Karpas-422 (cell line): ENCODE results near the gene SERINC3. TPM values are rescaled to one million over a fixed set of nuclear protein-coding genes. Genes with fewer than 3 reads are reported as not detected.

Source experiments
- DNase-seq: peaks from one replicate; pipeline ENCODE4 v3.0.0-alpha.2; 2015
- H2AFZ ChIP-seq: fragments of 200-600 bp; sonication (generic); 2 replicates; pipeline ENCODE4 v1.6.1; 2014; ENCODE audit warnings: antibody characterized with exemption, low read length, mixed read lengths
- H3K27ac ChIP-seq: fragments of 200-600 bp; sonication (generic); 2 replicates; pipeline ENCODE4 v1.5.1; 2014; ENCODE audit warnings: mild to moderate bottlenecking, low read length, moderate library complexity
- H3K27me3 ChIP-seq: fragments of 200-600 bp; sonication (generic); 2 replicates; pipeline ENCODE4 v1.6.1; 2014; ENCODE audit warnings: low read length, mixed read lengths
- H3K36me3 ChIP-seq: fragments of 200-600 bp; sonication (generic); 2 replicates; pipeline ENCODE4 v1.6.1; 2014; ENCODE audit warnings: low read length, mixed read lengths; ENCODE audit not compliant: insufficient read depth
- H3K4me1 ChIP-seq: fragments of 200-600 bp; sonication (generic); 2 replicates; pipeline ENCODE4 v1.6.1; 2014; ENCODE audit warnings: mild to moderate bottlenecking, low read length, mixed read lengths
- H3K4me2 ChIP-seq: fragments of 200-600 bp; sonication (generic); 2 replicates; pipeline ENCODE4 v1.6.1; 2014; ENCODE audit warnings: low read length, low read depth, mild to moderate bottlenecking; ENCODE audit not compliant: poor library complexity, severe bottlenecking
- H3K4me3 ChIP-seq: fragments of 200-600 bp; sonication (generic); 2 replicates; pipeline ENCODE4 v1.5.1; 2014; ENCODE audit warnings: mild to moderate bottlenecking, antibody characterized with exemption, low read length, mixed read lengths
- H3K79me2 ChIP-seq: fragments of 200-600 bp; sonication (generic); 2 replicates; pipeline ENCODE4 v1.6.1; 2014; ENCODE audit warnings: mild to moderate bottlenecking, low read length, mixed read lengths
- H3K9ac ChIP-seq: fragments of 200-600 bp; sonication (generic); 2 replicates; pipeline ENCODE4 v1.6.0; 2014; ENCODE audit warnings: low read length
- H3K9me2 ChIP-seq: fragments of 200-600 bp; sonication (generic), shearing (Covaris generic); replicated peaks from 2 replicates; pipeline ENCODE4 v1.6.0; 2014; ENCODE audit warnings: mild to moderate bottlenecking, low read length, moderate library complexity; ENCODE audit not compliant: insufficient read depth
- H3K9me3 ChIP-seq: fragments of 300-700, 200-600 bp; sonication (generic); 2 replicates; pipeline ENCODE4 v1.6.1; 2014; ENCODE audit warnings: low read length, mixed read lengths
- H4K20me1 ChIP-seq: fragments of 200-600 bp; sonication (generic); 2 replicates; pipeline ENCODE4 v1.6.1; 2014; ENCODE audit warnings: mild to moderate bottlenecking, antibody characterized with exemption, low read length, low read depth; ENCODE audit not compliant: insufficient read depth
- total RNA-seq: library from RNA; depleted of rRNA; stranded (reverse); fragments of >200 nt; shearing (Covaris generic); gene quantifications from 2 replicates; pipeline ENCODE4 v1.2.3, GENCODE V29; 2014; ENCODE audit warnings: low replicate concordance

Gene SERINC3
- total RNA-seq, 1 experiment from 2014 or later = 84.8 TPM

DNA sequence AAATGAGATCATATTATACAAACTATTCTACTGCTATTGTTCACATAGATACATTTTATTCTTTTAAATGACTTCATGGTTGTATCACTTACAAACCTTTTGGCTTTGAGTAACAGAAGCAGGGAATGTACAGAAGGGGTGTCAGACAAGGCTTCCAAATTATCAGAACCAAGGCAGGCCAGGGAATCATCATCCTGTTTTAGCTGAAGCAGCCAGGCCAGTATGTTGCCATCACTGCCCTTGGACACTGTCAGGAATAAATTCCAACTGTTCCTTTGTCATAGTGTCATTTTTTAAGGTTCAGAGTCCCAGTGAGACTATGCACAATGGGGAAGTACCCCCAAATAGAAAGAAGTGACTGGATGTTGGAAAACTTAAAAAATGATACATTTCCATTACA lies 37.4 kb upstream of the SERINC3 start:
- H3K9me3 ChIP-seq = no peaks in the 10 kb centered on the region
- no peak for DNase-seq
- H3K4me1 ChIP-seq = peaks cover 12% of the 10 kb centered on the region
- no peaks in the 10 kb centered on the region for H3K36me3 ChIP-seq
- H3K79me2 ChIP-seq = no peaks in the 10 kb centered on the region
- no peak overlapping the region for H3K4me2 ChIP-seq
- no peak overlapping the region for H3K4me3 ChIP-seq
- no peak overlapping the region for H3K9ac ChIP-seq
- no peak overlapping the region for H3K27ac ChIP-seq
- no peaks in the 10 kb centered on the region for H3K9me2 ChIP-seq
- H2AFZ ChIP-seq = no peak overlapping the region
- no peaks in the 10 kb centered on the region for H3K27me3 ChIP-seq
- H4K20me1 ChIP-seq = no peaks in the 10 kb centered on the region

DNA sequence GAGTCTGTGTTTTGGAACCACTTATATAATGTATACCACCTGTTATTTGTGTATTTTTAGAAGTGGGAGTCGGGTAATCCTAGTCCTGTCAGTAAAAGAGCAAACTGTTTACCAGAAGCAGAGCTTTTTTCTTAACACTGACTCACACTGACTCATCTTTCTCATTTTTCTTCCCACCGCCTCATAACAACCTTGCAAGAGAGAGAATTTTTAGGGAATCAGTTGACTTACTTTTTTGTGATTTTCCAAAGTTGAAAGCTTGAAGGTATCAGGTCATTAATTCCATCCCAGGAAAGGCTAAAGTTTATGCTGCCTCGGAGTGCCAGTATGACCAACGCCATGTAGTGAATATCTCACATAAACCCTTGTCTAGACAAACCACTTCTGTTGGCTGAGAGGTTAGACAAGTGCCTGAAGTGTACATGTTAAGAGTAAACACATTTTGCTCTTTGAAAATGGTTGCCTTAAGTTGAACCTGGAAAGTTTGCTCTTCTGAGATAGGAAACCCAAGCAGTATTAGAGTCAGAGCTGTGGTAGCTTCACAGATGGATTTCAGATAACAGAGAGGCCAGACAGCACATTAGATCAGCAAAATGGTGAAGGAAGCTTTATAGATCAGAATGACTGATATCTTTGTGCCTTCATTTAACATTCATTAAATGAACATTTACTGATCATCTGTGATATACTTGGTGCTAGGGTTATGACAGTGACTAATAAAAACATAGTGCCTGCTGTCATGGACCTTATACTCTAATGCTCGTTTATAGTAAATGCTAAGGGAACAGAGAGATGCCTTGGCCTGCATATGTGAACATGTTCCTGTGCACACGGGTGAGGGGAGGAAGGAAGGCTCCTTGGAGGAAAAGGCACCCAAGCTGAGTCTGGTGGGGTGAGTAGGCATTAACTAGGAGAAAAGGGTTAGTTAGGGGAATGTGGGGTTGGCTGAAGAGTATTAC lies 31.4 kb upstream of the SERINC3 start:
- H3K27ac ChIP-seq = no peak overlapping the region
- H4K20me1 ChIP-seq = no peaks in the 10 kb centered on the region
- no peak overlapping the region for H3K4me2 ChIP-seq
- no peaks in the 10 kb centered on the region for H3K79me2 ChIP-seq
- H3K9ac ChIP-seq = no peak overlapping the region
- H3K9me3 ChIP-seq = no peaks in the 10 kb centered on the region
- no peaks in the 10 kb centered on the region for H3K4me1 ChIP-seq
- DNase-seq = no peak
- no peaks in the 10 kb centered on the region for H3K27me3 ChIP-seq
- H3K9me2 ChIP-seq = no peaks in the 10 kb centered on the region
- H3K36me3 ChIP-seq = no peaks in the 10 kb centered on the region
- no peak overlapping the region for H2AFZ ChIP-seq
- no peak overlapping the region for H3K4me3 ChIP-seq

DNA sequence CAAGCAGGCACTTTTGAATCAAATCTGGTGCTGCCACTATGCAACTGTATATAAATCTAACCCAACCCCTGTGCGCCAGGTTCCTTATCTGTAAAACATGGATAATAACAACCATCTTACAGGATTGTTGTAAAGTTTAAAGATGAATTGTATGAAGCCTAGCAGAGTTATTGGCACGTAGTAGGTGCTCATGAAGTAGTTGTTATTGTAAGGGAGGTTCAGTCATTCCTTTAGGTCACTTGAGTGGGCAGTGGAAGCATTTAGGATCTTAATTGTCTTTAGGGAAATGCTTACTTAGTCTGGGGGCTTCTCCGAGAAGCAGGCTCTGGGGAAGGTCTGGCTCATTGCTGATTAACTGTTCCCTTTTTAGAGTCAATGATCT lies 30.7 kb upstream of the SERINC3 start:
- Histone ChIP-seq H3K9ac (no peak overlapping the region), H3K4me3 (no peak overlapping the region), H2AFZ (no peak overlapping the region), H3K79me2 (no peaks in the 10 kb centered on the region), H3K27me3 (no peaks in the 10 kb centered on the region), H3K27ac (no peak overlapping the region), H3K9me3 (no peaks in the 10 kb centered on the region), H3K36me3 (no peaks in the 10 kb centered on the region), H4K20me1 (no peaks in the 10 kb centered on the region), H3K4me1 (no peaks in the 10 kb centered on the region), H3K9me2 (no peaks in the 10 kb centered on the region), H3K4me2 (no peak overlapping the region)
- no peak for DNase-seq

DNA sequence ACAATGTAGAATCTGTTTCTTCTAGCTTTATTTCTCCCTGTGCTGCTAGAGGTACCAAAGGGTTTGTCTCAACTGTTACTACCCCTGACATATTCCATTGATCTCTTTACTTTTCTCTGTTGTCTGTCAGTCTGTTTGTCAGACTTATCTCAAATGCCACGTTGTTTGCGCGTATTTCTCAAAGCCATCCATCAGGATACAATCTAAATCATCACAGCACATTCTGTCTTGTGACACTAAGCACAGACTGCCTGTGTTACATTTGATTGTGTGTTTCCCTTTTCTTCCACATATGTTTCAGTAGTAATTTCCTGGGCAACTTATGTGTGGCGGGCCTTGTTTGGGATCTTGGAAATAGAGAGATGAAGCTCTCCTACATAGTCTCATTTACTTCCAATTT lies 30.2 kb upstream of the SERINC3 start:
- Histone ChIP-seq H3K4me2 (no peak overlapping the region), H3K4me1 (no peaks in the 10 kb centered on the region), H2AFZ (no peak overlapping the region), H3K4me3 (no peak overlapping the region), H3K27ac (no peak overlapping the region), H3K9me2 (no peaks in the 10 kb centered on the region), H3K79me2 (no peaks in the 10 kb centered on the region), H3K36me3 (no peaks in the 10 kb centered on the region), H3K9ac (no peak overlapping the region), H4K20me1 (no peaks in the 10 kb centered on the region; the same call in 1 of the 2 replicates), H3K9me3 (no peaks in the 10 kb centered on the region), H3K27me3 (no peaks in the 10 kb centered on the region)
- DNase-seq = no peak

DNA sequence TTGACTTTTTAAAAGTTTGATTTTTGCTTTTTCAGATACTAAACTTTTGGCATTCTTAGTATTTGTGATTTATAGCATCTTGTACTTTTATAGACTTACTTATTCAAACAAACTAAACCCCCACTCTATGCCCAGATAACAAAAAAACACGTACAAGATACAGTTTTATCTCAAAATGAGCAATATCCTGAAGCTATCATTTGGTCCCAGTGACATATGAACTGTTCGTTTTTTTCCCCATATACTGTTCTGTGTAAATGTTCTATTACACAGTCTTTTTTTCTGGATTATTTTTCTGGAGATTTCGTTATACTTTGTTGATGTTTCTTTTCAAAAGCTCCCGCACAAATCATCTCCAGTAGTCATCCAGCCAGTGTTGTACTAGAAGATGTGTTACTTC lies 27.3 kb upstream of the SERINC3 start:
- no peaks in the 10 kb centered on the region for H3K9me2 ChIP-seq

DNA sequence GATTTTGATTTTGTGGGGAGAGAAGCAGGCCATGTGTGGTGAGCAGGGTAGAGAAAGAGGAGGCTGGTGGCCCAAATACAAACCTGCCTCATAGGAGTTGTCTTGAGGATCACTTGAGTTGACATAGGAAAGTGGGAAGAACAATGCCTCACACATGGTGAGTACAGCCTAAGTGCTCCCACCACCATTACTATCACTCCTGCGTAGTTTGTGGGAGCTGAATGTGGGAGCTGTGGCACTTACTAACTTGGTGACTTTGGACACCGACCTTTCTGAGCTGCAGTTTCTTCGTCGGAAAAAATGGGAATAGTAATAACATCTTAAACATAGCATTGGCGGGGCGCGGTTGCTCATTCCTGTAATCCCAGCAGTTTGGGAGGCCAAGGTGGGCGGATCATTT lies 25.5 kb upstream of the SERINC3 start:
- Histone ChIP-seq H3K9ac (no peak overlapping the region), H2AFZ (no peak overlapping the region), H3K27ac (no peak overlapping the region), H3K79me2 (no peaks in the 10 kb centered on the region), H3K36me3 (no peaks in the 10 kb centered on the region), H4K20me1 (no peaks in the 10 kb centered on the region; the same call in 1 of the 2 replicates), H3K4me3 (no peak overlapping the region), H3K9me2 (no peaks in the 10 kb centered on the region), H3K9me3 (no peaks in the 10 kb centered on the region), H3K27me3 (no peaks in the 10 kb centered on the region), H3K4me1 (no peaks in the 10 kb centered on the region), H3K4me2 (no peak overlapping the region)
- no peak for DNase-seq

More for the DNA sequence above, 27.3 kb upstream of the SERINC3 start:
- Histone ChIP-seq H3K4me3 (no peak overlapping the region), H3K27me3 (no peaks in the 10 kb centered on the region), H3K9ac (no peak overlapping the region), H2AFZ (no peak overlapping the region), H3K36me3 (no peaks in the 10 kb centered on the region), H3K4me2 (no peak overlapping the region), H3K9me3 (no peaks in the 10 kb centered on the region), H4K20me1 (no peaks in the 10 kb centered on the region; the same call in 1 of the 2 replicates), H3K4me1 (no peaks in the 10 kb centered on the region), H3K79me2 (no peaks in the 10 kb centered on the region), H3K27ac (no peak overlapping the region)
- DNase-seq = no peak

DNA sequence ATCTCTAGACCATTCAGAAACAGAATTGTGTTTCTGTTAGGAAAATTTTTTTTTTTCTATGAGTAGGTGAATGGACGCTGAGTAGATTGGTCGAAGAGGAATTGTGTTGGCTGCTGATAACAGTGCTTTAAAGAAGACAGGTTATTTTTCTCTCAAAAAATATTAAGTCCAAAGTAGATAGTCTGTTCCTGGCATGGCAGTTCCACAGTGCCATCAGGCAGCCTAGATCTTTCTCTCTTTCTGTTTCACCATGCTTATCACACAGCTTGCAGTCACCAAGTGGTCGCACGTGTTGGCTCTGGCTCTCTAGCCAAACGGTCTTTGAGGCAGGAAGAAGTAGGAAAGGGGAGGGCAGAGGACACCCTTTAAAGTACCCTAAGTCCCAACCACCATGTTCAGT lies 22.4 kb upstream of the SERINC3 start:
- no peaks in the 10 kb centered on the region for H3K9me3 ChIP-seq
- no peak for DNase-seq
- H3K36me3 ChIP-seq = no peaks in the 10 kb centered on the region
- no peak overlapping the region for H2AFZ ChIP-seq
- no peak overlapping the region for H3K4me3 ChIP-seq
- no peaks in the 10 kb centered on the region for H3K4me1 ChIP-seq
- no peak overlapping the region for H3K9ac ChIP-seq
- no peaks in the 10 kb centered on the region for H3K27me3 ChIP-seq
- no peaks in the 10 kb centered on the region for H3K9me2 ChIP-seq
- no peak overlapping the region for H3K27ac ChIP-seq
- no peaks in the 10 kb centered on the region for H3K79me2 ChIP-seq
- no peaks in the 10 kb centered on the region; the same call in 1 of the 2 replicates for H4K20me1 ChIP-seq
- no peak overlapping the region for H3K4me2 ChIP-seq

DNA sequence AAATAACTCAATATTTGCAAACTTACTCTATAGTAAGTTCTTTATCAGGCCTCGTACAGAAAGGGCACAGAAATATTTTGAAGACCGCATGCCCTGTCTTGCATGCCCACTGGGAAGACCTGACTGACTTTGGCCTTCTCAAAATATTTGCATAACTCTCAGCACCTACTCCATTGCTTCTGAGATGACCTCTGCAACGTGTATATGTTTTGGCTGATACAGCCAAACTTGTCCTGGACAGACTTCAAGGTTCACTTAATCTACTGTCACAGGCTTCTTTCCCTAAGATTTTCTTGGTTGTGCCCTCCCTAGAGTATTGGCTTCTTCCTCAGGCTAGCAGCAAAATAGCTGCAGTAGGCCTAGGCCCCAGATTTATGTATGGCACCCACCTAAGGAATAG lies 21.5 kb upstream of the SERINC3 start:
- H2AFZ ChIP-seq = no peak overlapping the region
- no peak for DNase-seq
- no peak overlapping the region for H3K4me2 ChIP-seq
- H3K9me2 ChIP-seq = no peaks in the 10 kb centered on the region
- no peak overlapping the region for H3K27ac ChIP-seq
- no peak overlapping the region for H3K9ac ChIP-seq
- H4K20me1 ChIP-seq = no peaks in the 10 kb centered on the region; the same call in 1 of the 2 replicates
- H3K4me3 ChIP-seq = no peak overlapping the region
- H3K9me3 ChIP-seq = no peaks in the 10 kb centered on the region
- no peaks in the 10 kb centered on the region for H3K27me3 ChIP-seq
- H3K36me3 ChIP-seq = no peaks in the 10 kb centered on the region
- H3K4me1 ChIP-seq = no peaks in the 10 kb centered on the region
- H3K79me2 ChIP-seq = no peaks in the 10 kb centered on the region
